SU-DHL-6 (cell line): ENCODE measurements around the gene CTNNA2.

Experiments used
- EZH2phosphoT487 ChIP-seq: fragments of 200-600 bp; sonication (generic), shearing (Covaris generic); conservative IDR thresholded peaks from 2 replicates; pipeline ENCODE4 v1.6.1; 2018; ENCODE audit warnings: mild to moderate bottlenecking, antibody characterized with exemption, low read length, moderate library complexity, mixed read lengths
- TF ChIP-seq, protein P1 (sequence below): fragments of 200-600 bp; sonication (generic); IDR thresholded peaks from one replicate; pipeline ENCODE4 v1.5.1; 2017; ENCODE audit warnings: antibody characterized with exemption, mild to moderate bottlenecking, low read length, moderate library complexity; ENCODE audit not compliant: insufficient read depth, poor library complexity, severe bottlenecking

GRCh38 chr2:80266231-80266630 is 753.4 kb downstream of the CTNNA2 start:
- TF ChIP-seq, protein P1, sequence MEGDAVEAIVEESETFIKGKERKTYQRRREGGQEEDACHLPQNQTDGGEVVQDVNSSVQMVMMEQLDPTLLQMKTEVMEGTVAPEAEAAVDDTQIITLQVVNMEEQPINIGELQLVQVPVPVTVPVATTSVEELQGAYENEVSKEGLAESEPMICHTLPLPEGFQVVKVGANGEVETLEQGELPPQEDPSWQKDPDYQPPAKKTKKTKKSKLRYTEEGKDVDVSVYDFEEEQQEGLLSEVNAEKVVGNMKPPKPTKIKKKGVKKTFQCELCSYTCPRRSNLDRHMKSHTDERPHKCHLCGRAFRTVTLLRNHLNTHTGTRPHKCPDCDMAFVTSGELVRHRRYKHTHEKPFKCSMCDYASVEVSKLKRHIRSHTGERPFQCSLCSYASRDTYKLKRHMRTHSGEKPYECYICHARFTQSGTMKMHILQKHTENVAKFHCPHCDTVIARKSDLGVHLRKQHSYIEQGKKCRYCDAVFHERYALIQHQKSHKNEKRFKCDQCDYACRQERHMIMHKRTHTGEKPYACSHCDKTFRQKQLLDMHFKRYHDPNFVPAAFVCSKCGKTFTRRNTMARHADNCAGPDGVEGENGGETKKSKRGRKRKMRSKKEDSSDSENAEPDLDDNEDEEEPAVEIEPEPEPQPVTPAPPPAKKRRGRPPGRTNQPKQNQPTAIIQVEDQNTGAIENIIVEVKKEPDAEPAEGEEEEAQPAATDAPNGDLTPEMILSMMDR, result no peak
- TF ChIP-seq EZH2phosphoT487, result no peak
